GM19372 (cell line): ENCODE measurements around the gene PPM1M.
A peak's percentile ranks its signal among the peaks of the same experiment; 100 is the strongest.
"Not testable (repeated sequence)": the region's sequence is repeated elsewhere in the genome, so short reads cannot be mapped to it uniquely, and the experiment has no call there.

Experiments used
- ATAC-seq: cut with Tn5 transposase; IDR thresholded peaks from one replicate; pipeline ENCODE4 v1.9.1; 2021; ENCODE audit warnings: mild to moderate bottlenecking, low read depth, moderate library complexity; ENCODE audit not compliant: unreplicated experiment

PPM1M gene

DNA sequence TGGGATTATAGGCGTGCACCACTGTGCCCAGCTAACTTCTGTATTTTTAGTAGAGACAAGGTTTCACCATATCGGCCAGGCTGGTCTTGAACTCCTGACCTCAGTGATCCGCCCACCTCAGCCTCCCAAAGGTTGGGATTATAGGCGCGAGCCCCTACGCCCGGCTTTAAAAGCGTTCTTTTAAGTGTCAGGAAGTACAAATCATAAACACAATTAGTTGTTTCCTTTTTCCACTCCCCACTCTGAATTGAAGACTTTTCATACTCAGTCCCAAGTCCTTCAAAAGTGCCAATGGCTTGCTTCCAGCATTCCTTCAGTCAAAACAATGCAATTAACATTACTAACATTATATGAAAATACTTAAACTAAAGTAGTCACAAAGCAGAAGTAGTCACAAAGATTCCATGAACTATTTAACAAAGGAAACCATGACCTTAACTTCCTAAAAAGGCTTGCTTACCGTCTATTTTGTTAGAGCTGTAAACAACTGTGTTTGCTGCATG is 24.7 kb downstream of the PPM1M start:
- ATAC-seq = no peak

- not testable (repeated sequence) for ATAC-seq
Observed at GRCh38 chr3:52272172-52272571, 26.6 kb downstream of the PPM1M start.

GRCh38 chr3:52272831-52273230 is 27.3 kb downstream of the PPM1M start:
- no peak for ATAC-seq

DNA sequence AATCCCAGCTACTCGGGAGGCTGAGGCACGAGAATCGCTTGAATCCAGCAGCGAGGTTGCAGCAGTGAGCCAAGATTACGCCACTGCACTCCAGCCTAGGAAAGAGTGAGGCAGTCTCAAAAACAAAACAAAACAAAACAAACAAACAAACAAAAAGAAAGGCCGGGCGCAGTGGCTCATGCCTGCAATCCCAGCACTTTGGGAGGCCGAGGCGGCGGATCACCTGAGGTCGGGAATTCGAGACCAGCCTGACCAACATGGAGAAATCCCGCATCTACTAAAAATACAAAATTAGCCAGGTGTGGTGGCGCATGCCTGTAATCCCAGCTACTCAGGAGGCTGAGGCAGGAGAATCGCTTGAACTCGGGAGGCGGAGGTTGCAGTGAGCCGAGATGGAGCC is 29.2 kb downstream of the PPM1M start:
- not testable (repeated sequence) for ATAC-seq

- no peak for ATAC-seq
Observed at GRCh38 chr3:52277071-52277964, 31.8 kb downstream of the PPM1M start.

DNA sequence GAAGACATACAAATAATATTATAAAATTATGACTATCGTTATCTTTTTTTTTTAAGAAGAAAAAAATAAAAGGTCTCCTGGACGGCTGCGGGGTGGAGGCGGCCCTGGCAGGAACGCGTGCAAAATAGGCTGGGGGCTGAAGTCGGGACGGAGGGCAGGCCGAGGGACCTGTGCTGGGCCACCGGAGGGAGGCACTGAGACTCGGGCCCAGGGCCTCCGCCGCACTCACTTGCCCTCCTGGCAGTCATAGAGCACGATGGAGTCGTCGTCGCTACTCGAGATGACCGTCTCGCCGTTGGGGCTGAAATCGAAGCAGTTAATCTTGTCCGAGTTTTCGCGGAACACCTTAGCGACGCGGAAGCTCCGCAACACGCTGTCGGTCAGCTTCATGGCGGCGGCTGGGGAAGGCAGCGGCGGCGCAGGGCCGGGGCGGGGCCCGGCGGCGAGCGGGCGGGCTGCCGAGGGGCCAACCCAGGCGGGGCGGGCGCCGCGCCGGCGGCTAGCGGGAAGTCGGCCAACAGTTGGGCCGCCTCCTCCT is 32.5 kb downstream of the PPM1M start:
- ATAC-seq = peak; percentile 58

DNA sequence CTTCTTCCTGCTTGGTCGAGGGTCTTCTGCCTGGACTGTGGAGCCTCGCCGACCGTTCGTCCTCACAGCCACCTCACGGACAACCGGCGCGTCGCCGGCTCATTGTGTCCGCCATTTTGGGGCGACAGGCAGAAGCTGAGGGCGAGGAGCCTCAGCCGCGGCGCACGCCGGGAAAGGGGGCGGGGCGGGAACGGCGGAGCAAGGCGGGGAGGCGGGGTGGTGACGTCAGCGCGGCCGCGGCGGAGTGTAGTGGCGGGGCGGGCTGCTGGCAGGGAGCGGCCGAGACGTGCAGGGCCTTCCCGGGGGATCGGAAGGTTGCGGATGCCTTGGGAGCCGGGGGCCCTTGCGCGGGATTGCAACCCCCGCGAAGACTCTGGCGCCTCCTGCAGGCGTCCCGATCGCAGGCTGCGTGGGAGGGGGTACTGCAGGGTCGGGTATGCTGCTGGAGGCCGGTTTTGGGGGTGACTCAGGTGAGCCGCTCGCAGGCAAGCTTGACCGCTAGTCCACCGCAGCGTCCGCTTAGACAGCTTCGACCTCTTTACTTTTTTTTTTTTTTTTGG is 33.0 kb downstream of the PPM1M start, which contains the start of gene WDR82:
Gene WDR82, minus strand, starts transcription at position 140 of the 560 bp plus-strand sequence. CDS start 288 bp downstream, outside the sequence.
- ATAC-seq = peak; percentile 82

DNA sequence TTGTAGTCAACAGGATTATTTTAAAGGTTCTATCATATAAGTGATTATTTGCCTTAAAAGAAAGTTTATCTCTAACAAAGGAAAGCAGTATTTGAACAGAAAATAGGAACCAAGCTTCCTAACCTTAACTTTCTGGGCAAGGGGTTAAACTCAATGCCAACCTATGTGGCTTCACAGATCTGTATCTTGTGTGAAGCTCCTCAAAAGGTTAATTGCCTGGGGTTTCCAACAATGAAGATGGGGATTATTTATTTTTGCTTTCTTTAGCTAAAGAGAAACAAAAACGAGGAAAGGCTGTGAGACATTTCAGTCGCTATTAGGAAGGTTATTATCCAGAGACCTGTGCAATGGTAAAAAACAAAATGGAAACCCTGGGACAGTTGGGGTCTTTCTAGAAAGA is 34.0 kb downstream of the PPM1M start:
- ATAC-seq = no peak

GRCh38 chr3:52280050-52280461 is 34.5 kb downstream of the PPM1M start:
- ATAC-seq = no peak

GRCh38 chr3:52281981-52282801 is 36.6 kb downstream of the PPM1M start:
- ATAC-seq = no peak

- ATAC-seq = no peak
Observed at GRCh38 chr3:52283306-52283705, 37.7 kb downstream of the PPM1M start.

DNA sequence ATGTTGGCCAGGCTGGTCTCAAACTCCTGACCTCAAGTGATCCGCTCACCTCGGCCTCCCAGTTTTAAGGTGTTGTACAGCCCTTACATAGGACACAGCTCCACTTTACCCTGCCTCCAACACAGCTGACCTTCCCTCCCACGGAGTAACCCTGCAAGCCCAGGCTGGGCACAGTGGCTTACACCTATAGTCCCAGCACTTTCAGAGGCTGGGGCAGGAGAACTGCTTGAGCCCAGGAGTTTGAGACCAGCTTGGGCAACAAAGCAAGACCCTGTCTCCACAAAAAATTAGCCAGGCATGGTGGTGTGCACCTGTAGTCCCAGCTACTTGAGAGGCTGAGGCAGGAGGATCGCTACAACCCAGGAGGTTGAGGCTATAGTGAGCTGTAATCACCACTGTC is 38.5 kb downstream of the PPM1M start:
- ATAC-seq = not testable (repeated sequence)

- ATAC-seq = no peak
Observed at GRCh38 chr3:52286777-52287110, 41.2 kb downstream of the PPM1M start.

- no peak for ATAC-seq
Observed at GRCh38 chr3:52288674-52289073, 43.1 kb downstream of the PPM1M start.

DNA sequence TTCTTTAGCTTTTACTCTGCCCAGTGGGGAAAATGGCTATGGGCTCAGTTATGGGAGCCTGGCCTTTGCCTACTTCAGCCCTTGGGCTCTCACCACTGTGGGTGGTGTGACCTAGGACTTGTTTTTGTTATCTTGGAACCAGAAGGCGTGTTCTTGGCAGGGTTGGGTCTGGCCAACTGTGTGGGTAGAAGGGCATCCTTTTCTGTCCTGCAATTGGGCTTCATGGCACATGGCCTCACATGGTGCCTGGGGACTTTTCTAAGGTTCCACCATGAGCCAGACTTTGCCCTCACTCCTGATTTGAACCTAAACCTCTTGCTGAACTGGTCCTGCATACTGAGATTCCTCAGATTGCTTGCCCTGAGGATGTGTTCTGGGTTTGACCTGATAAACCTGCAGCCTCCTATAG is 43.8 kb downstream of the PPM1M start:
- ATAC-seq = no peak

GRCh38 chr3:52289747-52290595 is 44.4 kb downstream of the PPM1M start:
- ATAC-seq = no peak

GRCh38 chr3:52290596-52291507 is 45.3 kb downstream of the PPM1M start:
- no peak for ATAC-seq

- ATAC-seq = no peak
Observed at GRCh38 chr3:52291508-52292181, 46.1 kb downstream of the PPM1M start.
